Hematopoietic multipotent progenitor cell treated with erythropoietin and hydrocortisone succinate and interleukin-3 and kit ligand, for 8 days (in vitro differentiated cells): ENCODE results near the gene SIM2.

Experiments used
- DNase-seq: peaks from one replicate; pipeline ENCODE4 v3.0.0-alpha.2; 2015

The SIM2 gene

GRCh38 chr21:36686955-36687354 lies 12.0 kb upstream of the SIM2 start:
- DNase-seq = no peak

DNA sequence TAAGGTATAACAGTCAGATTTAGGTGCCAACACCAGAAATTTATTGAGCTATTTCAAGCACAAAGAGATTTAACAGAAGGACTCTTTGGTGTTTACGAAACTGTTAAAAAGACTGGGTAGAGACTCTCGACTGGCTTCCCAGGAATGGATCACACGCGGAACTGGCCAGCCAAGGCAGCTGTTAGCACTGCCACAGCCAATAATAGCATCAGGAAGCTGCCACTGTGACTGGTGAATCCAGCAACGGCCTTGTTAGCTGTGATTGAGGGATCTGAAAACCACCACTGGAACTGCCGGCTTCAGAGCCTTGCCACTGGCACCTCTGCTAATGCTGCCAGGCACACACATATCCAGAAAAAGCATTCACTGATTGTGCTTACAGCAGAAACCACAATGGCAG lies 10.6 kb upstream of the SIM2 start:
- no peak for DNase-seq

GRCh38 chr21:36689324-36689723 lies 9.6 kb upstream of the SIM2 start:
- DNase-seq = no peak

GRCh38 chr21:36690628-36691554 lies 8.0 kb upstream of the SIM2 start:
- no peak for DNase-seq

DNA sequence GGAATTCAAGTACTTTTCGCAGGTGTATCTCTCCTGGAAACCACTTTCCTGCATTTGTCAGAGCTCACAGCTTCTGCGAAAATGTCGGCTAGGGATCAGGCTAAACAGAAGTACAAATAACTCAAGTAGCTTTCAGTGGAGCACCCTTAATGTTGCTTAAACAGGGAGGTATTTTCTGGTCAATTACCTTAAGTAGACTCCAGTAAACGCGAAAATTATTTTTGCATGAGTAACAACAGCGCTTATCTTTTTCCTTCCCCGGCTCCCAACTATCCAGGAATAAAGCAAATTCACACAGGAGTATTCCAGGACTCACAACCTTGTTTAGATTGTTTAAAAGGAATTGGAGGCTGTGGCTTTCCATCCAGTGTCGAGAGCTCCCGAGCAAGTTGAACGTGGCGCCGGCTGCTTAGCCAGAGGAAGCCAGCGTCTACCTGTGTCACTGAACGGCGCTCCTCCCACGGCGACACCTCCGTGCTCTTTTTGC lies 7.3 kb upstream of the SIM2 start:
- no peak for DNase-seq

GRCh38 chr21:36692114-36692834 lies 6.6 kb upstream of the SIM2 start:
- DNase-seq = no peak

DNA sequence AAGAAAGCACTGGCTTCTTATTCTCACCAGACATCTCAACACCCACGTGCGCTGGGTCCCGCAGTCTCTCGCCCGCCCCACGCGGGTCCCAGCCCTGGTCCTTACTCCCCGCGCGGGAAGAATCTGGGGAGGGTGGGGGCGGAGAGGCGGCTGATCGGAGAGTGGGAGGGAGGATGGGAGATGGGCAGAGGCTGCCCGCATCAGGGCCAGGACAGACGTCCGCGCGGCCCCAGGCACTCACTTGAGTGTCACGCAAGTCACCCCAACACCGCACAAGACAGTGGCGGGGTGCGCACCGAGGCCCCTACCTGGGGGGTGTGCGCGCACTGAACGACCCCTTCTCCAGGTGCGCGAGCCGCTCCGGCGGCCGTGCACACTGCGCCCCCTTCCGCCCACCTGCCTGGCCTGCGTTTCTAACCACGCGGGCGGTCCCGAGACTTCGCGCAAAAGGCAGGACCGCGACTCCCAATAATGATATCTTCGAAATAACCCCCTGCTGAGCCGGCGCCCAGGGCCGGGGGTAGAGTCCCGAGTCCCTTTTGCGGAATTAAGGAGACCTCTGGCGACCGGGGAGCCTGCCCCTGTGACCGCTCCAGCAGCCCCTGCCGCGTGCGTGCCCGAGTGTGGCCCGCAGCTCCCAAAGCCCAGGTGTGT lies 6.0 kb upstream of the SIM2 start:
- DNase-seq = no peak

- DNase-seq = no peak
Measured at GRCh38 chr21:36693489-36694030, 5.4 kb upstream of the SIM2 start.

DNA sequence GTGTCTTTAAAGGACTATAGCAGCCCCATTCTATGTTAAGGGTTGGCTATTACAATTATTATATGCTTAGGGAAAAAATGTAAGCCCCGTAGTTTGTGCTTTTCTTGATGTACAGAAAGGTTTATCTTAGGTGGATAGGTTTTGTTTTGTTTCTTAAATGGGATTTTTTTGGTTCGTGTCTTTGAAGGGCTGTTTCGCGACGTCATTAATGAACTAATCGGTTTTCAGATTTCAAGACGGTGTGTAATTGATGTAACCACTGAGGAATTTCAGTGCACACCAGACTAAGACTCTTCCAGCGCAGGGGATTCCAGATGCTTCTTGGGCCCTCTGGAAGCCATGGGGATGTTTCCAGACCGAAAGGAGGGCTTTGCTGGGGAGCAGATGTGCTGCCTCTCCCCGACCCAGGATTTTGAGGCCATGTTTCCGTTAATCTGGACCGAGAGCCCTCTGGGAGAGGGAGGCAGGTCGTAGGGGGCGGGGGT lies 4.8 kb upstream of the SIM2 start:
- no peak for DNase-seq

- no peak for DNase-seq
Measured at GRCh38 chr21:36694593-36695282, 4.2 kb upstream of the SIM2 start.

DNA sequence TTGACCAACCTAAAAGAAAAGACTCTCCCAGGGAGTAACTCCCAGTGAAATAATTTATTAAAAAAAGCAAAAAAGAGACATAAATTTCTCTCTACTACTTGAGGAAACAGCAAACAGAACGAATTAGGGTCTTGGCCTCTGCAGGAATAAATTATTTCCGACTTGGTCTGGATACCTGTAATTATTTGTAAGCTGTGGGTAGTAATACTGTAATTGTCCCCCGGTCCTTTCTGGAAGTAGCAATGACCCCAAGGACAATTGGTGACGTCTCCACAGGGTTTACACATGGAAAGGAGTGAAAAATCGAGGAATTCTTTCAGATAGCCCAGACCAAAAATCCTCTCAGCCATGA lies 3.7 kb upstream of the SIM2 start:
- DNase-seq = no peak

DNA sequence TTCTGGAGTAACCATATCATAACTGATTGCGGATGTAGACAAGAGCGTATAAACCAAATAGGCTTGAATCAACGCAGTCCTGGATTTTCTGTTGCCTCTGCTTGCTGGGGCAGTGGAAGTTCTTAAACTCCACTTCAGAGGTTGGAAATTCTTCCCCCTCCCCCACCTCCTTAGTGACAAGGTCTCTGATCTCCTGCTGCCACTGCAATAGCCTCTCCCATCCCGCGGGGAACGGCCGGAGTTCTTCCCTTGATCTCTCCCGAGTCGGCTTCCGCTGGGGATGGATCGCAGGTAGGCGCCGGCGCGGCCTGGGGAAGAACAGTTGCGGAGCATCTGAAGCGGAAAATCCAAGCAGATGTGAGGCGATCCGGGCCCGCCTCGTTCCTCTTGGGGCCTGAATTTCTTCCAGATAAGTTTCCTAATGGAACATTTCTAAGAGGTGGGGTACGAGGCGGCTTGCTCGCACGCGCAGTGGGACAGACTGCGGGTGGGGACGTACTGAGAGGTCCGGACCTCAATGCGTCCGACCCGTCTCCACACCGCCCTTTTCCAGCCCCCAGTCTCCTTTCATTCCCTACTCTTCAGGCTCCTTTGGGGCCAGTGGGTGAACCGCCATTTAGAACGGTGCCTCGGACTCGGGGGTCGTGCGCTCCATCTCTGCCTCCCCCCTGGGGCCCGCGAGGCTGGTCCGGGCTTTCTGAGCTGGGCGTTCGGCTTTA lies 3.1 kb upstream of the SIM2 start:
- no peak for DNase-seq

- DNase-seq = no peak
Measured at GRCh38 chr21:36696390-36697059, 2.4 kb upstream of the SIM2 start.

GRCh38 chr21:36697060-36697850 lies 1.7 kb upstream of the SIM2 start:
- no peak for DNase-seq

- no peak for DNase-seq
Measured at GRCh38 chr21:36697851-36698384, 997 bp upstream of the SIM2 start.

- no peak for DNase-seq
Measured at GRCh38 chr21:36698385-36698980, 432 bp upstream of the SIM2 start.

GRCh38 chr21:36699546-36700294 lies 805 bp downstream of the SIM2 start:
- no peak for DNase-seq

GRCh38 chr21:36700295-36700970 lies 1.5 kb downstream of the SIM2 start:
- no peak for DNase-seq
